IMR-90 (cell line): ENCODE data around the gene CDC42EP5. TPM values are rescaled to one million over a fixed set of nuclear protein-coding genes. Genes with fewer than 3 reads are reported as not detected.
A peak's percentile ranks its signal among the peaks of the same experiment; 100 is the strongest.

Source experiments
- ATAC-seq: fragments of 200-7000 bp; cut with Tn5 transposase; 2 replicates; pipeline ENCODE4 v1.9.1; 2020; ENCODE audit warnings: low read depth, mild to moderate bottlenecking, moderate library complexity
- BruUV-seq: library from RNA; stranded (reverse); fragments of 400-500 nt; replicated peaks from 2 replicates; lab custom pipeline; 2021; lab: Mats Ljungman, UMichigan
- CTCF ChIA-PET: fragments of 300-600 bp; formaldehyde crosslinking; extraction: SDS; loops from one replicate; lab custom pipeline; 2021; ENCODE audit warnings: antibody characterized with exemption; lab: Yijun Ruan, JAX
- POLR2A ChIA-PET: fragments of 300-600 bp; sonication (Branson Sonifier 250); formaldehyde crosslinking; loops from one replicate; lab custom pipeline; 2022; ENCODE audit warnings: antibody characterized with exemption; ENCODE audit not compliant: unreplicated experiment; lab: Charles Lee
- DNase-seq: peaks from one replicate; pipeline ENCODE4 v3.0.0; 2013
- H2AFZ ChIP-seq: replicated peaks from 2 replicates; pipeline ENCODE3; 2013; ENCODE audit warnings: low read length, mild to moderate bottlenecking; ENCODE audit not compliant: poor library complexity
- H2AK5ac ChIP-seq: 2 replicates; pipeline ENCODE4 v1.6.1; 2013; ENCODE audit warnings: low read depth, low read length, inconsistent platforms
- H2AK9ac ChIP-seq: replicated peaks from 2 replicates; pipeline ENCODE3; 2013; ENCODE audit warnings: mild to moderate bottlenecking, low read depth, low read length, moderate library complexity; ENCODE audit not compliant: poor library complexity
- H2BK120ac ChIP-seq: 2 replicates; pipeline ENCODE4 v1.6.1; 2013; ENCODE audit warnings: low read depth, low read length, inconsistent platforms
- H2BK15ac ChIP-seq: 3 replicates; pipeline ENCODE4 v1.6.1; 2013; ENCODE audit warnings: low read depth, low read length, inconsistent platforms
- H2BK20ac ChIP-seq: 2 replicates; pipeline ENCODE4 v1.6.1; 2013; ENCODE audit warnings: low read depth, mild to moderate bottlenecking, inconsistent platforms, low read length, moderate library complexity
- H2BK5ac ChIP-seq: 2 replicates; pipeline ENCODE4 v1.6.1; 2013; ENCODE audit warnings: mild to moderate bottlenecking, low read depth, low read length, inconsistent platforms; ENCODE audit not compliant: poor library complexity, severe bottlenecking
- H3K14ac ChIP-seq: replicated peaks from 2 replicates; pipeline ENCODE4 v1.6.1; 2013; ENCODE audit warnings: low read depth, low read length, inconsistent platforms
- H3K18ac ChIP-seq: 2 replicates; pipeline ENCODE4 v1.6.1; 2013; ENCODE audit warnings: low read depth, low read length, control low read depth
- H3K23ac ChIP-seq: 2 replicates; pipeline ENCODE4 v1.6.1; 2013; ENCODE audit warnings: low read depth, low read length, inconsistent platforms
- H3K27ac ChIP-seq: 2 replicates; pipeline ENCODE4 v1.5.1; 2013; ENCODE audit warnings: mild to moderate bottlenecking, control low read depth, low read length; ENCODE audit not compliant: insufficient read depth
- H3K27me3 ChIP-seq: 2 replicates; pipeline ENCODE4 v1.6.1; 2013; ENCODE audit warnings: low read length; ENCODE audit not compliant: control insufficient read depth, insufficient read depth
- H3K36me3 ChIP-seq: 2 replicates; pipeline ENCODE4 v1.6.1; 2013; ENCODE audit warnings: low read length, mixed read lengths; ENCODE audit not compliant: control insufficient read depth, insufficient read depth
- H3K4ac ChIP-seq: 2 replicates; pipeline ENCODE4 v1.6.1; 2013; ENCODE audit warnings: low read depth, low read length, inconsistent platforms
- H3K4me1 ChIP-seq: 2 replicates; pipeline ENCODE4 v1.6.1; 2013; ENCODE audit warnings: low read length, mixed read lengths; ENCODE audit not compliant: control insufficient read depth, insufficient read depth
- H3K4me2 ChIP-seq: 2 replicates; pipeline ENCODE4 v1.6.1; 2013; ENCODE audit warnings: low read depth, mild to moderate bottlenecking, control low read depth, low read length, moderate library complexity
- H3K4me3 ChIP-seq: 2 replicates; pipeline ENCODE4 v1.5.1; 2013; ENCODE audit warnings: low read depth, mild to moderate bottlenecking, control low read depth, low read length, moderate library complexity; ENCODE audit not compliant: insufficient read depth
- H3K56ac ChIP-seq: 2 replicates; pipeline ENCODE4 v1.6.1; 2013; ENCODE audit warnings: low read length, inconsistent platforms; ENCODE audit not compliant: insufficient read depth; ENCODE audit errors: extremely low read depth
- H3K79me1 ChIP-seq, 2 experiments: 2 replicates each; pipeline ENCODE4 v1.6.1; 2013; ENCODE audit warnings: low read length in 2 of 2, inconsistent platforms in 1 of 2, low read depth in 1 of 2
- H3K9ac ChIP-seq: 2 replicates; pipeline ENCODE4 v1.6.1; 2013; ENCODE audit warnings: low read depth, low read length, control low read depth
- H3K9me1 ChIP-seq: 2 replicates; pipeline ENCODE4 v1.6.1; 2013; ENCODE audit warnings: low read length, inconsistent platforms; ENCODE audit not compliant: insufficient read depth
- H3K9me3 ChIP-seq: 2 replicates; pipeline ENCODE4 v1.6.1; 2013; ENCODE audit warnings: low read length; ENCODE audit not compliant: control insufficient read depth, insufficient read depth
- H4K20me1 ChIP-seq: 2 replicates; pipeline ENCODE4 v1.6.1; 2013; ENCODE audit warnings: low read length, inconsistent platforms; ENCODE audit not compliant: insufficient read depth
- H4K5ac ChIP-seq: 2 replicates; pipeline ENCODE4 v1.6.1; 2013; ENCODE audit warnings: mild to moderate bottlenecking, low read depth, low read length, control low read depth
- H4K8ac ChIP-seq, 2 experiments: 2 replicates each; pipeline ENCODE4 v1.6.1; 2013; ENCODE audit warnings: low read depth in 2 of 2, low read length in 2 of 2, control low read depth in 1 of 2, inconsistent platforms in 1 of 2
- H4K91ac ChIP-seq: 2 replicates; pipeline ENCODE4 v1.6.1; 2013; ENCODE audit warnings: low read depth, low read length, inconsistent platforms; ENCODE audit not compliant: insufficient read depth
- MXI1 ChIP-seq: IDR thresholded peaks from 2 replicates; pipeline ENCODE4 v1.6.1; 2012; ENCODE audit warnings: low read depth, mild to moderate bottlenecking, low read length, moderate library complexity, borderline replicate concordance
- WGBS, 2 experiments: methylation state at CpG; one replicate each; pipeline versions ENCODE4 v1.1.5 to v1.1.7; 2013; ENCODE audit warnings: missing lambda C conversion rate in 2 of 2; ENCODE audit not compliant: insufficient read length in 1 of 2; ENCODE audit errors: extremely low coverage in 2 of 2; 5-methylcytosine and 5-hydroxymethylcytosine counted together
- dilution Hi-C: fragments of 300-500 bp; cut with HindIII; formaldehyde crosslinking; loops from one replicate; pipeline ENCODE4 v1.14.3; 2018; ENCODE audit warnings: low sequenced_read_pairs; ENCODE audit not compliant: unreplicated experiment
- in situ Hi-C: fragments of 300-500 bp; cut with MboI; formaldehyde crosslinking; loops from 3 replicates; pipeline ENCODE4 v1.14.3; 2019; ENCODE audit warnings: low sequenced_read_pairs, inconsistent platforms, mixed read lengths
- intact Hi-C: fragments of 100-400 bp; cut with micrococcal nuclease; formaldehyde crosslinking; loops from 2 replicates; pipeline ENCODE4 v1.10.0; 2022
- polyA plus RNA-seq, 3 experiments: library from polyadenylated mRNA; depleted of rRNA; stranded (reverse); fragments of >200 nt; gene quantifications; 2 replicates each; pipeline ENCODE4 v1.2.3, GENCODE V29; 2012; ENCODE audit warnings: low replicate concordance in 1 of 3
- total RNA-seq: library from RNA; depleted of rRNA; stranded (reverse); fragments of >200 nt; gene quantifications from 2 replicates; pipeline ENCODE4 v1.2.3, GENCODE V29; 2012
- TF ChIP-seq, protein P1 (sequence below): fragments of 150-350 bp; IDR thresholded peaks from 2 replicates; pipeline ENCODE4 v1.6.1; 2017; ENCODE audit warnings: mild to moderate bottlenecking, antibody characterized with exemption, low read length, low read depth

The CDC42EP5 gene
- total and polyA plus RNA-seq, 2 of the 4 experiments (the other 2 are of a cell fraction), result 7.2 to 25.3 TPM

DNA sequence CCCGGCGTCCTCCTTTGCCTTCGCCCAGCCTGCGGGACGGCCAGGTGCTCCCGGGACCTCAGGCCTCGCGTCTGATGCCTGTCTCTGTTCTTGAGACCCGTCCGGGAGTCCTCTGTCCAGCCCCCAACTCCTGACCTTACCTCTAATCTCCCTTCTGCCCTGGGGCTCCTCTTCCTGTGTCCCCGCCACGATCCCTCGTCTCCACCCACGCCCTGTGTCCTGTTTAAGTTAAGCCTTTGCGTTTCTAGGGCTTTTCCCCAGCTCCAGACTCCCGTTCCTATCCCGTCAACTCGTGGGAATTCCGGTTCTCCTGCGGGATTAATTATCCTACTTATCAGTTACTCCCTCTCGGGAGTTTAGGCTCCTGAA lies 23.4 kb downstream of the CDC42EP5 start:
- Histone ChIP-seq H3K18ac (peak overlapping the region; percentile 32; the same call in 1 of the 2 replicates), H3K79me1 (peaks cover 32 to 64% of the 10 kb centered on the region in 2 experiments), H2AK5ac (peak overlapping the region; percentile 87), H2BK5ac (peak overlapping the region; percentile 92), H3K27ac (peak overlapping the region; percentile 97), H3K4ac (peak overlapping the region; percentile 84), H4K5ac (peak overlapping the region; percentile 35), H3K9me1 (peaks cover 6% of the 10 kb centered on the region; the same call in 1 of the 2 replicates), H2AFZ (peak overlapping the region; percentile 100), H2BK20ac (no peak overlapping the region), H3K27me3 (no peaks in the 10 kb centered on the region), H3K56ac (peak overlapping the region; percentile 52), H3K9me3 (no peaks in the 10 kb centered on the region), H2BK15ac (no peak overlapping the region), H3K4me1 (peaks cover 6% of the 10 kb centered on the region), H4K91ac (peak overlapping the region; percentile 53), H4K20me1 (peaks cover 58% of the 10 kb centered on the region), H4K8ac (peak overlapping the region; percentile 74 to 87), H3K23ac (peak overlapping the region; percentile 7), H3K36me3 (peaks cover 41% of the 10 kb centered on the region), H3K9ac (peak overlapping the region; percentile 94), H2AK9ac (peak overlapping the region; percentile 100), H2BK120ac (no peak overlapping the region), H3K4me2 (peak overlapping the region; percentile 85), H3K4me3 (peak overlapping the region; percentile 69), H3K14ac (peak overlapping the region; percentile 86)
- in situ Hi-C loops (loop anchor here (10.0 to 25.0 kb wide), 6 partner anchors 245 to 1688 kb away; partner anchors contain the start of genes NAT14, NDUFA3, OSCAR and PRPF31), dilution Hi-C loops (no loop called here), intact Hi-C loops (loop anchor here (1.0 kb wide), 1 partner anchor 12 kb away; no protein-coding TSS in a partner anchor)
- BruUV-seq, result no TSS peak
- ChIA-PET POLR2A (interaction anchor here (1.5 kb wide), 1 partner anchor 24 kb away, joined by 3 read pairs; the partner anchor contains the start of gene CDC42EP5), CTCF (no interaction called here)
- DNase-seq, result peak; percentile 37
- 1% methylated on average over 15 of the region's 21 CpGs; no CpG with 5 or more reads in 1 of the 2 experiments for WGBS, 2 experiments
- TF ChIP-seq, protein P1, sequence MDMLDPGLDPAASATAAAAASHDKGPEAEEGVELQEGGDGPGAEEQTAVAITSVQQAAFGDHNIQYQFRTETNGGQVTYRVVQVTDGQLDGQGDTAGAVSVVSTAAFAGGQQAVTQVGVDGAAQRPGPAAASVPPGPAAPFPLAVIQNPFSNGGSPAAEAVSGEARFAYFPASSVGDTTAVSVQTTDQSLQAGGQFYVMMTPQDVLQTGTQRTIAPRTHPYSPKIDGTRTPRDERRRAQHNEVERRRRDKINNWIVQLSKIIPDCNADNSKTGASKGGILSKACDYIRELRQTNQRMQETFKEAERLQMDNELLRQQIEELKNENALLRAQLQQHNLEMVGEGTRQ, result no peak
- peak; percentile 42; the same call in 1 of the 2 replicates for TF ChIP-seq MXI1
- peak; percentile 2 for ATAC-seq
